Colonic mucosa (tissue), 4 donors: ENCODE results near the gene EEF2KMT. TPM values are rescaled to one million over a fixed set of nuclear protein-coding genes. Genes with fewer than 3 reads are reported as not detected.
A peak's percentile ranks its signal among the peaks of the same experiment; 100 is the strongest.

ENCODE experiments used
- DNase-seq: peaks from one replicate; pipeline ENCODE4 v3.0.0-alpha.2; 2020
- H3K27ac ChIP-seq: fragments of 200-600 bp; one replicate; pipeline ENCODE4 v1.8.0; 2021
- H3K27me3 ChIP-seq: fragments of 200-600 bp; one replicate; pipeline ENCODE4 v1.8.0; 2021
- H3K36me3 ChIP-seq: fragments of 200-600 bp; one replicate; pipeline ENCODE4 v1.8.0; 2021
- H3K4me1 ChIP-seq: fragments of 200-600 bp; one replicate; pipeline ENCODE4 v1.8.0; 2021; ENCODE audit warnings: mild to moderate bottlenecking
- H3K4me3 ChIP-seq: fragments of 200-600 bp; one replicate; pipeline ENCODE4 v1.8.0; 2021
- H3K9ac ChIP-seq, 2 donors: one replicate each; pipeline ENCODE4 v1.7.0; 2013; ENCODE audit warnings: control low read depth in 2 of 2, low read depth in 2 of 2, low read length in 2 of 2
- H3K9me3 ChIP-seq: fragments of 200-600 bp; one replicate; pipeline ENCODE4 v1.8.0; 2021
- CTCF ChIP-seq: fragments of 200-600 bp; IDR thresholded peaks from one replicate; pipeline ENCODE4 v1.8.0; 2022; ENCODE audit warnings: antibody characterized with exemption, mild to moderate bottlenecking
- intact Hi-C: fragments of 100-400 bp; cut with DNase I; formaldehyde crosslinking; loops from one replicate; pipeline ENCODE4 v1.14.1; 2022
- total RNA-seq, 2 donors: library from RNA; stranded (reverse); fragmentation: NEBNext Ultra II Directional in 1 of 2; extraction: Animal tissue kit (Norgen Biotek cat#: 25700) in 1 of 2; gene quantifications; one replicate each; pipeline ENCODE4 v1.2.1, GENCODE V29; 2021
- donor health status: healthy.
- donor health status: DM: no; HTN: no; CAD: no.
- donor health status: DM: no; HTN: no; CAD: no.

Gene EEF2KMT
- total RNA-seq, 2 donors from 2014 or later: 7.4 to 16.2 TPM

- Histone ChIP-seq H3K9ac (peak overlapping the region; percentile 90 to 92), H3K27me3 (no peaks in the 10 kb centered on the region), H3K4me3 (peak overlapping the region; percentile 71), H3K9me3 (no peaks in the 10 kb centered on the region), H3K4me1 (peaks cover 5% of the 10 kb centered on the region), H3K27ac (peak overlapping the region; percentile 73), H3K36me3 (no peaks in the 10 kb centered on the region)
- TF ChIP-seq CTCF: no peak
- intact Hi-C loops: loop anchor here (10.0 kb wide), 1 partner anchor 108 kb away; no protein-coding TSS in a partner anchor
- DNase-seq: no peak
Observed at GRCh38 chr16:5072334-5073278, 25.0 kb downstream of the EEF2KMT start.

- Histone ChIP-seq H3K4me3 (peak within 1 kb of the TSS; percentile 71), H3K36me3 (no peaks in the 10 kb centered on the region), H3K4me1 (peaks cover 5% of the 10 kb centered on the region), H3K9ac (peak within 1 kb of the TSS; percentile 90 to 92), H3K9me3 (no peaks in the 10 kb centered on the region), H3K27ac (peak within 1 kb of the TSS; percentile 73), H3K27me3 (no peaks in the 10 kb centered on the region)
- intact Hi-C loops: loop anchor here (10.0 kb wide), 1 partner anchor 107 kb away; no protein-coding TSS in a partner anchor
- peak; percentile 90 for DNase-seq
- no peak for TF ChIP-seq CTCF
Observed at GRCh38 chr16:5071681-5072333, 25.8 kb downstream of the EEF2KMT start, which contains the start of gene ALG1. TSS of gene ALG1 (plus strand) at chr16:5071843. CDS start at chr16:5071850, 7 bp downstream.

- Histone ChIP-seq H3K36me3 (no peaks in the 10 kb centered on the region), H3K9ac (peak overlapping the region; percentile 90 to 92), H3K4me1 (peaks cover 5% of the 10 kb centered on the region), H3K9me3 (no peaks in the 10 kb centered on the region), H3K27ac (peak overlapping the region; percentile 73), H3K4me3 (peak overlapping the region; percentile 71), H3K27me3 (no peaks in the 10 kb centered on the region)
- DNase-seq: no peak
- intact Hi-C loops: loop anchor here (10.0 kb wide), 1 partner anchor 107 kb away; no protein-coding TSS in a partner anchor
- no peak for TF ChIP-seq CTCF
Observed at GRCh38 chr16:5071341-5071680, 26.3 kb downstream of the EEF2KMT start.

GRCh38 chr16:5070431-5071186 is 27.0 kb downstream of the EEF2KMT start:
- Histone ChIP-seq H3K36me3 (no peaks in the 10 kb centered on the region), H3K27me3 (no peaks in the 10 kb centered on the region), H3K9me3 (no peaks in the 10 kb centered on the region), H3K9ac (peak overlapping the region in 1 of 2 donors; percentile 92), H3K4me1 (peaks cover 8% of the 10 kb centered on the region), H3K27ac (no peak overlapping the region), H3K4me3 (no peak overlapping the region)
- intact Hi-C loops: loop anchor here (10.0 kb wide), 1 partner anchor 106 kb away; no protein-coding TSS in a partner anchor
- no peak for DNase-seq
- no peak for TF ChIP-seq CTCF

GRCh38 chr16:5069854-5070253 is 27.7 kb downstream of the EEF2KMT start:
- no peak for DNase-seq
- Histone ChIP-seq H3K36me3 (no peaks in the 10 kb centered on the region), H3K4me3 (no peak overlapping the region), H3K4me1 (peaks cover 13% of the 10 kb centered on the region), H3K27ac (no peak overlapping the region), H3K9me3 (no peaks in the 10 kb centered on the region), H3K9ac (no peak overlapping the region), H3K27me3 (no peaks in the 10 kb centered on the region)
- no peak for TF ChIP-seq CTCF
- intact Hi-C loops: loop anchor here (10.0 kb wide), 1 partner anchor 105 kb away; no protein-coding TSS in a partner anchor
